Loucy (cell line): ENCODE data around the gene NPW.

Experiments used
- EZH2phosphoT487 ChIP-seq: fragments of 200-600 bp; IDR thresholded peaks from 2 replicates; pipeline ENCODE4 v1.6.1; 2018; ENCODE audit warnings: antibody characterized with exemption, mild to moderate bottlenecking, moderate library complexity, borderline replicate concordance
- TF ChIP-seq, protein P1 (sequence below): fragments of 200-600 bp; sonication (generic); conservative IDR thresholded peaks from 2 replicates; pipeline ENCODE4 v1.5.1; 2014; ENCODE audit warnings: mild to moderate bottlenecking, antibody characterized with exemption, low read length

GRCh38 chr16:2009164-2009711, 10.3 kb upstream of the NPW start:
- TF ChIP-seq, protein P1, sequence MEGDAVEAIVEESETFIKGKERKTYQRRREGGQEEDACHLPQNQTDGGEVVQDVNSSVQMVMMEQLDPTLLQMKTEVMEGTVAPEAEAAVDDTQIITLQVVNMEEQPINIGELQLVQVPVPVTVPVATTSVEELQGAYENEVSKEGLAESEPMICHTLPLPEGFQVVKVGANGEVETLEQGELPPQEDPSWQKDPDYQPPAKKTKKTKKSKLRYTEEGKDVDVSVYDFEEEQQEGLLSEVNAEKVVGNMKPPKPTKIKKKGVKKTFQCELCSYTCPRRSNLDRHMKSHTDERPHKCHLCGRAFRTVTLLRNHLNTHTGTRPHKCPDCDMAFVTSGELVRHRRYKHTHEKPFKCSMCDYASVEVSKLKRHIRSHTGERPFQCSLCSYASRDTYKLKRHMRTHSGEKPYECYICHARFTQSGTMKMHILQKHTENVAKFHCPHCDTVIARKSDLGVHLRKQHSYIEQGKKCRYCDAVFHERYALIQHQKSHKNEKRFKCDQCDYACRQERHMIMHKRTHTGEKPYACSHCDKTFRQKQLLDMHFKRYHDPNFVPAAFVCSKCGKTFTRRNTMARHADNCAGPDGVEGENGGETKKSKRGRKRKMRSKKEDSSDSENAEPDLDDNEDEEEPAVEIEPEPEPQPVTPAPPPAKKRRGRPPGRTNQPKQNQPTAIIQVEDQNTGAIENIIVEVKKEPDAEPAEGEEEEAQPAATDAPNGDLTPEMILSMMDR = no peak
- TF ChIP-seq EZH2phosphoT487 = no peak
